ENCODE results near the gene ADAMTS2. TPM values are rescaled to one million over a fixed set of nuclear protein-coding genes. Genes with fewer than 3 reads are reported as not detected.

ADAMTS2 gene
- polyA plus RNA-seq, 3 donors = 0.74 to 2.3 TPM; not detected in 1

- Mint-ChIP-seq H3K27me3 (ENCODE audit: low read depth in 3 of 3) (peaks cover 63 to 80% (median 67%) of the 10 kb centered on the region in 3 donors), H3K36me3 (peaks cover 0 to 8% of the 10 kb centered on the region in 2 donors), H3K4me1 (peaks cover 19% of the 10 kb centered on the region), H3K9me3 (peaks cover 0 to 14% (median 6%) of the 10 kb centered on the region in 7 donors), H3K27ac (no peak overlapping the region), H3K4me3 (no peak overlapping the region)
- Histone ChIP-seq H3K79me2 (ENCODE audit: insufficient read depth, low read length) (no peaks in the 10 kb centered on the region), H3K9me3 (replicated peaks in 1 of 2; ENCODE audit: control insufficient read depth in 1 of 2, insufficient read depth in 1 of 2, low read length in 2 of 2) (peaks cover 0 to 12% of the 10 kb centered on the region in 2 donors), H3K4me3 (replicated peaks in 1 of 3; ENCODE audit: low read depth in 2 of 3, low read length in 3 of 3) (peak overlapping the region in 1 of 3 experiments; percentile 32), H4K20me1 (ENCODE audit: insufficient read depth, low read length) (no peaks in the 10 kb centered on the region), H3K4me2 (replicated peaks; ENCODE audit: extremely low read depth, low read length, poor library complexity, severe bottlenecking) (peak overlapping the region; percentile 68), H3K4me1 (ENCODE audit: control insufficient read depth in 1 of 2, insufficient read depth in 2 of 2, low read length in 2 of 2) (peaks cover 10 to 20% of the 10 kb centered on the region in 2 donors), H2AFZ (ENCODE audit: insufficient read depth, low read depth, low read length, poor library complexity, severe bottlenecking) (no peak overlapping the region), H3K9ac (ENCODE audit: insufficient read depth, low read length, poor library complexity, severe bottlenecking) (no peak overlapping the region), H3K27ac (ENCODE audit: low read depth in 1 of 2, low read length in 2 of 2) (no peak overlapping the region), H3K27me3 (ENCODE audit: control insufficient read depth in 2 of 2, insufficient read depth in 2 of 2, low read length in 2 of 2) (peaks cover 19 to 72% of the 10 kb centered on the region in 2 donors), H3K36me3 (replicated peaks in 1 of 2; ENCODE audit: control insufficient read depth in 1 of 2, insufficient read depth in 2 of 2, low read length in 2 of 2) (no peaks in the 10 kb centered on the region)
- WGBS (ENCODE audit: insufficient coverage) = under 1% methylated on average over 33 of the region's 36 CpGs
- intact Hi-C loops (cut with micrococcal nuclease) = no loop called here
- no peak for TF ChIP-seq CTCF (IDR thresholded peaks at IDR 0.05)
- DNase-seq = no peak
Measured at GRCh38 chr5:179345183-179345432, 153 bp downstream of the ADAMTS2 start.

- Mint-ChIP-seq H3K4me1 (peaks cover 19% of the 10 kb centered on the region), H3K9me3 (peaks cover 0 to 14% (median 6%) of the 10 kb centered on the region in 7 donors), H3K27ac (no peak overlapping the region), H3K4me3 (peak overlapping the region; percentile 54 to 63), H3K27me3 (ENCODE audit: low read depth in 3 of 3) (peaks cover 66 to 81% (median 67%) of the 10 kb centered on the region in 3 donors), H3K36me3 (peaks cover 0 to 8% of the 10 kb centered on the region in 2 donors)
- H3K9ac ChIP-seq (ENCODE audit: insufficient read depth, low read length, poor library complexity, severe bottlenecking) = no peak overlapping the region
- peaks cover 10 to 20% of the 10 kb centered on the region in 2 donors for H3K4me1 ChIP-seq (ENCODE audit: control insufficient read depth in 1 of 2, insufficient read depth in 2 of 2, low read length in 2 of 2)
- under 1% methylated on average over 85 of the region's 85 CpGs for WGBS (ENCODE audit: insufficient coverage)
- no peaks in the 10 kb centered on the region for H4K20me1 ChIP-seq (ENCODE audit: insufficient read depth, low read length)
- peaks cover 19 to 67% of the 10 kb centered on the region in 2 donors for H3K27me3 ChIP-seq (ENCODE audit: control insufficient read depth in 2 of 2, insufficient read depth in 2 of 2, low read length in 2 of 2)
- H3K4me2 ChIP-seq (replicated peaks; ENCODE audit: extremely low read depth, low read length, poor library complexity, severe bottlenecking) = peak overlapping the region; percentile 68
- H3K27ac ChIP-seq (ENCODE audit: low read depth in 1 of 2, low read length in 2 of 2) = no peak overlapping the region
- no peak for DNase-seq
- H3K36me3 ChIP-seq (replicated peaks in 1 of 2; ENCODE audit: control insufficient read depth in 1 of 2, insufficient read depth in 2 of 2, low read length in 2 of 2) = no peaks in the 10 kb centered on the region
- intact Hi-C loops (cut with micrococcal nuclease) = no loop called here
- no peaks in the 10 kb centered on the region for H3K79me2 ChIP-seq (ENCODE audit: insufficient read depth, low read length)
- peak overlapping the region; percentile 4 to 64 (median 26) for H3K4me3 ChIP-seq (replicated peaks in 1 of 3; ENCODE audit: low read depth in 2 of 3, low read length in 3 of 3)
- peaks cover 0 to 12% of the 10 kb centered on the region in 2 donors for H3K9me3 ChIP-seq (replicated peaks in 1 of 2; ENCODE audit: control insufficient read depth in 1 of 2, insufficient read depth in 1 of 2, low read length in 2 of 2)
- H2AFZ ChIP-seq (ENCODE audit: insufficient read depth, low read depth, low read length, poor library complexity, severe bottlenecking) = peak overlapping the region; percentile 35
- no peak for TF ChIP-seq CTCF (IDR thresholded peaks at IDR 0.05)
Measured at GRCh38 chr5:179344431-179345182, 654 bp downstream of the ADAMTS2 start.
